NB4 (cell line): ENCODE results near the gene COL4A5.

Experiments
- POLR2A ChIP-seq: IDR thresholded peaks from 2 replicates; pipeline ENCODE4 v1.6.1; 2011; ENCODE audit warnings: mild to moderate bottlenecking; ENCODE audit not compliant: insufficient read length; ENCODE audit errors: extremely low read depth
- TF ChIP-seq, protein P1 (sequence below): IDR thresholded peaks from one replicate; pipeline ENCODE4 v1.5.1; 2012; ENCODE audit warnings: low read depth, low read length

GRCh38 chrX:108664701-108665100 is 225.1 kb downstream of the COL4A5 start:
- TF ChIP-seq, protein P1, sequence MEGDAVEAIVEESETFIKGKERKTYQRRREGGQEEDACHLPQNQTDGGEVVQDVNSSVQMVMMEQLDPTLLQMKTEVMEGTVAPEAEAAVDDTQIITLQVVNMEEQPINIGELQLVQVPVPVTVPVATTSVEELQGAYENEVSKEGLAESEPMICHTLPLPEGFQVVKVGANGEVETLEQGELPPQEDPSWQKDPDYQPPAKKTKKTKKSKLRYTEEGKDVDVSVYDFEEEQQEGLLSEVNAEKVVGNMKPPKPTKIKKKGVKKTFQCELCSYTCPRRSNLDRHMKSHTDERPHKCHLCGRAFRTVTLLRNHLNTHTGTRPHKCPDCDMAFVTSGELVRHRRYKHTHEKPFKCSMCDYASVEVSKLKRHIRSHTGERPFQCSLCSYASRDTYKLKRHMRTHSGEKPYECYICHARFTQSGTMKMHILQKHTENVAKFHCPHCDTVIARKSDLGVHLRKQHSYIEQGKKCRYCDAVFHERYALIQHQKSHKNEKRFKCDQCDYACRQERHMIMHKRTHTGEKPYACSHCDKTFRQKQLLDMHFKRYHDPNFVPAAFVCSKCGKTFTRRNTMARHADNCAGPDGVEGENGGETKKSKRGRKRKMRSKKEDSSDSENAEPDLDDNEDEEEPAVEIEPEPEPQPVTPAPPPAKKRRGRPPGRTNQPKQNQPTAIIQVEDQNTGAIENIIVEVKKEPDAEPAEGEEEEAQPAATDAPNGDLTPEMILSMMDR = no peak
- no peak for TF ChIP-seq POLR2A
